Measurements from ENCODE around the gene CRIM1.
A peak's percentile ranks its signal among the peaks of the same experiment; 100 is the strongest.

CRIM1 gene

DNA sequence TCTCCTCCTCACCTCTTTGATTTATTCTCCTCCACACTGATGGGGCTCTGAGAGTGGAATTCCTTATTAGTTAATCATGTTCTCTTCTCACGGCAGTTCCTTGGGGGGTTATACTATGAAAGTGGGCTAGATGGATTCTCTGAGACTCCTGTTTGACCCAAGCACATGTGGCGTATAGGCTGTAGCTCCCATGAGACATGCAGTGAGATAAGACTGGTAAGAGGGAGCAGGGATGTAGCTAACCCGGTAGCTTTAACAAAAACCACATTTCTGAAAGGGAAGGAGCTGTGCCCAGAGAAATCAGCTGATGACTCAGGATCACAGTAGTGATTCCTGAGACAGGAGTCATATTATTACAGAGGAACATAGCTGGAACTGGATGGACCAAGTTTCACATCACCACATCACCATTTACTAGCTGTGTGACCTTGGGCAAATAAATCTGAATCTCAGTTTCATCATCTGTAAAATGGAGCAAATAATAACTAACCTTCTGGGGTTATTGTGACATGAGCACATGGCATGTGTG is 82.9 kb downstream of the CRIM1 start:
- H3K4me1 ChIP-seq (ENCODE audit: insufficient read depth, low read length, poor library complexity, severe bottlenecking): peaks cover 15% of the 10 kb centered on the region
- no peaks in the 10 kb centered on the region for H3K79me2 ChIP-seq (ENCODE audit: insufficient read depth, low read length)
- H3K4me3 ChIP-seq (ENCODE audit: low read length, poor library complexity, severe bottlenecking): no peak overlapping the region

DNA sequence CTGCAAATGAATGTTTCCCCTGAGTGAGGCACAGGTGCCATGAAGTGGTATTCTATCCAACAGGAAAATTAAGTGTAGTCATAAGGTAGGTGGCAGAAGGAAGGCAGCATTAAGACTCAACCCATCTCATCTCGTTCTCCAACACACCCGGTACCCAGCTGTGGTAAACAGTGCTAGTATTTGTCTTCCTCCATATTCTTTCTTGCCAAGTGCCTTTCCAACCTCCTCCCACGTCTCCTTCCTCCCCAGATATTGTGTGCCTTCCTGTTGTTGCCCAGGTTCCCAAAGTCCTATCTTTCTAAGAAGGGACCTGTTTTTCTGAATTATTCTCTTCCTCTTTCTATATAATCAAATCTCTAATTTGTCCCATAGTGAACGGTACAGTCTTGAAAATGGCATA is 83.5 kb downstream of the CRIM1 start:
- TF ChIP-seq EZH2phosphoT487 (IDR thresholded peaks at IDR 0.05; ENCODE audit: borderline replicate concordance): no peak
- TF ChIP-seq, protein P1, sequence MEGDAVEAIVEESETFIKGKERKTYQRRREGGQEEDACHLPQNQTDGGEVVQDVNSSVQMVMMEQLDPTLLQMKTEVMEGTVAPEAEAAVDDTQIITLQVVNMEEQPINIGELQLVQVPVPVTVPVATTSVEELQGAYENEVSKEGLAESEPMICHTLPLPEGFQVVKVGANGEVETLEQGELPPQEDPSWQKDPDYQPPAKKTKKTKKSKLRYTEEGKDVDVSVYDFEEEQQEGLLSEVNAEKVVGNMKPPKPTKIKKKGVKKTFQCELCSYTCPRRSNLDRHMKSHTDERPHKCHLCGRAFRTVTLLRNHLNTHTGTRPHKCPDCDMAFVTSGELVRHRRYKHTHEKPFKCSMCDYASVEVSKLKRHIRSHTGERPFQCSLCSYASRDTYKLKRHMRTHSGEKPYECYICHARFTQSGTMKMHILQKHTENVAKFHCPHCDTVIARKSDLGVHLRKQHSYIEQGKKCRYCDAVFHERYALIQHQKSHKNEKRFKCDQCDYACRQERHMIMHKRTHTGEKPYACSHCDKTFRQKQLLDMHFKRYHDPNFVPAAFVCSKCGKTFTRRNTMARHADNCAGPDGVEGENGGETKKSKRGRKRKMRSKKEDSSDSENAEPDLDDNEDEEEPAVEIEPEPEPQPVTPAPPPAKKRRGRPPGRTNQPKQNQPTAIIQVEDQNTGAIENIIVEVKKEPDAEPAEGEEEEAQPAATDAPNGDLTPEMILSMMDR (conservative IDR thresholded peaks at IDR 0.05; ENCODE audit: low read length): no peak
- Histone ChIP-seq H3K4me3 (ENCODE audit: low read length, poor library complexity, severe bottlenecking) (no peak overlapping the region), H4K20me1 (ENCODE audit: insufficient read depth, low read length, poor library complexity, severe bottlenecking) (no peaks in the 10 kb centered on the region), H3K36me3 (ENCODE audit: insufficient read depth, low read length) (no peaks in the 10 kb centered on the region), H3F3A (ENCODE audit: low read depth) (no peaks in the 10 kb centered on the region), H3K4me1 (ENCODE audit: insufficient read depth, low read length, poor library complexity, severe bottlenecking) (peaks cover 15% of the 10 kb centered on the region), H3K79me2 (ENCODE audit: insufficient read depth, low read length) (no peaks in the 10 kb centered on the region), H2AFZ (ENCODE audit: low read length) (no peak overlapping the region), H3K27me3 (ENCODE audit: insufficient read depth, low read length, poor library complexity, severe bottlenecking) (no peaks in the 10 kb centered on the region), H3K9ac (ENCODE audit: low read depth, low read length, poor library complexity, severe bottlenecking) (no peak overlapping the region), H3K4me2 (ENCODE audit: low read depth, low read length, poor library complexity, severe bottlenecking) (no peak overlapping the region), H3K9me3 (ENCODE audit: insufficient read depth, low read depth, low read length) (no peaks in the 10 kb centered on the region), H3K9me2 (replicated peaks; ENCODE audit: low read depth, low read length) (no peaks in the 10 kb centered on the region; the same call in 1 of the 2 replicates)

More for the DNA sequence above, 82.9 kb downstream of the CRIM1 start:
- H3K4me2 ChIP-seq (ENCODE audit: low read depth, low read length, poor library complexity, severe bottlenecking): no peak overlapping the region
- H3K9me3 ChIP-seq (ENCODE audit: insufficient read depth, low read depth, low read length): no peaks in the 10 kb centered on the region
- H3F3A ChIP-seq (ENCODE audit: low read depth): no peaks in the 10 kb centered on the region
- no peak overlapping the region for H2AFZ ChIP-seq (ENCODE audit: low read length)
- TF ChIP-seq, protein P1 (conservative IDR thresholded peaks at IDR 0.05; ENCODE audit: low read length): no peak
- TF ChIP-seq EZH2phosphoT487 (IDR thresholded peaks at IDR 0.05; ENCODE audit: borderline replicate concordance): no peak
- no peak overlapping the region for H3K9ac ChIP-seq (ENCODE audit: low read depth, low read length, poor library complexity, severe bottlenecking)
- H4K20me1 ChIP-seq (ENCODE audit: insufficient read depth, low read length, poor library complexity, severe bottlenecking): no peaks in the 10 kb centered on the region
- H3K9me2 ChIP-seq (replicated peaks; ENCODE audit: low read depth, low read length): no peaks in the 10 kb centered on the region; the same call in 1 of the 2 replicates
- no peaks in the 10 kb centered on the region for H3K27me3 ChIP-seq (ENCODE audit: insufficient read depth, low read length, poor library complexity, severe bottlenecking)
- H3K36me3 ChIP-seq (ENCODE audit: insufficient read depth, low read length): no peaks in the 10 kb centered on the region

DNA sequence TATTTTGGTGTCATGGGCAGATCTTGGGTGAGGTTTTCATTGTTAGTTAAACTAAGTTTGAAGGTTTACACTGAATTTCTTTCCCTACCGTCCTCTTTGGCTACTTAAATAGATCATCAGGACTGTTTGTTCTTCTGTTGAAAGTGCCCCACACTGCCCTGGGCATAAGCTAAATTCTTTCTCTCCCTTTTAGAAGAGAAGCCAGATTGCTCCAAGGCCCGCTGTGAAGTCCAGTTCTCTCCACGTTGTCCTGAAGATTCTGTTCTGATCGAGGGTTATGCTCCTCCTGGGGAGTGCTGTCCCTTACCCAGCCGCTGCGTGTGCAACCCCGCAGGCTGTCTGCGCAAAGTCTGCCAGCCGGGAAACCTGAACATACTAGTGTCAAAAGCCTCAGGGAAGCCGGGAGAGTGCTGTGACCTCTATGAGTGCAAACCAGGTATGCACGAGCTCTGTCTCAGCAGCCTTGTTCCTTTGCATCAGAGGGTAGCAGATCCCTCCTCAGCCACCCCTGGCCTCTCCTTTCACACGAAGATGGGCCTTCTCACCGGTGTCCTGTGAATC is 85.6 kb downstream of the CRIM1 start:
- Histone ChIP-seq H3K79me2 (ENCODE audit: insufficient read depth, low read length) (no peaks in the 10 kb centered on the region), H3F3A (ENCODE audit: low read depth) (no peaks in the 10 kb centered on the region), H3K9me3 (ENCODE audit: insufficient read depth, low read depth, low read length) (no peaks in the 10 kb centered on the region), H3K27me3 (ENCODE audit: insufficient read depth, low read length, poor library complexity, severe bottlenecking) (no peaks in the 10 kb centered on the region), H3K9me2 (replicated peaks; ENCODE audit: low read depth, low read length) (no peaks in the 10 kb centered on the region; the same call in 1 of the 2 replicates), H3K9ac (ENCODE audit: low read depth, low read length, poor library complexity, severe bottlenecking) (no peak overlapping the region), H4K20me1 (ENCODE audit: insufficient read depth, low read length, poor library complexity, severe bottlenecking) (no peaks in the 10 kb centered on the region), H3K4me1 (ENCODE audit: insufficient read depth, low read length, poor library complexity, severe bottlenecking) (peaks cover 15% of the 10 kb centered on the region), H3K4me2 (ENCODE audit: low read depth, low read length, poor library complexity, severe bottlenecking) (peak overlapping the region; percentile 44), H3K4me3 (ENCODE audit: low read length, poor library complexity, severe bottlenecking) (peak overlapping the region; percentile 12), H2AFZ (ENCODE audit: low read length) (no peak overlapping the region), H3K36me3 (ENCODE audit: insufficient read depth, low read length) (no peaks in the 10 kb centered on the region)
- TF ChIP-seq, protein P1 (conservative IDR thresholded peaks at IDR 0.05; ENCODE audit: low read length): no peak
- TF ChIP-seq EZH2phosphoT487 (IDR thresholded peaks at IDR 0.05; ENCODE audit: borderline replicate concordance): no peak

Measured in Loucy (cell line).